H1 (cell line): ENCODE results near the gene LY6G6D. TPM values are rescaled to one million over a fixed set of nuclear protein-coding genes. Genes with fewer than 3 reads are reported as not detected.

Source experiments
- CTCF ChIA-PET: fragments of 300-600 bp; sonication (Branson Sonifier 250); formaldehyde crosslinking; loops from one replicate; lab custom pipeline; 2021; ENCODE audit not compliant: partially characterized antibody; lab: Charles Lee
- POLR2A ChIA-PET: fragments of 300-600 bp; sonication (Branson Sonifier 250); formaldehyde crosslinking; loops from one replicate; lab custom pipeline; 2021; ENCODE audit warnings: inconsistent platforms; ENCODE audit not compliant: partially characterized antibody; lab: Charles Lee
- DNase-seq, 2 experiments: peaks; one replicate each; pipeline versions ENCODE4 v3.0.0 to v3.0.0-alpha.2; 2010 to 2022; ENCODE audit warnings: low spot score in 2 of 2, low read depth in 1 of 2, mixed read lengths in 1 of 2
- FAIRE-seq: peaks from 2 replicates; lab custom pipeline; 2011; peaks lifted over from hg19 to GRCh38; lab: Jason Lieb, UNC
- H2AFZ ChIP-seq: 2 replicates; pipeline ENCODE4 v1.8.1; 2012; ENCODE audit warnings: low read length, inconsistent platforms
- H2AK5ac ChIP-seq: 2 replicates; pipeline ENCODE4 v1.6.1; 2013; ENCODE audit warnings: low read depth, low read length
- H2BK120ac ChIP-seq: replicated peaks from 2 replicates; pipeline ENCODE3; 2013; ENCODE audit warnings: low read depth, low read length, inconsistent platforms
- H2BK12ac ChIP-seq: 2 replicates; pipeline ENCODE4 v1.6.1; 2013; ENCODE audit warnings: low read depth, low read length
- H2BK15ac ChIP-seq: 2 replicates; pipeline ENCODE4 v1.6.1; 2013; ENCODE audit warnings: low read length
- H2BK20ac ChIP-seq: 2 replicates; pipeline ENCODE4 v1.6.1; 2013; ENCODE audit warnings: low read length
- H2BK5ac ChIP-seq: 2 replicates; pipeline ENCODE4 v1.6.1; 2013; ENCODE audit warnings: low read depth, low read length
- H3K14ac ChIP-seq: 2 replicates; pipeline ENCODE4 v1.6.1; 2013; ENCODE audit warnings: inconsistent platforms; ENCODE audit not compliant: insufficient read length
- H3K18ac ChIP-seq: 2 replicates; pipeline ENCODE4 v1.6.1; 2013; ENCODE audit warnings: low read length; ENCODE audit errors: extremely low read depth
- H3K23ac ChIP-seq: 2 replicates; pipeline ENCODE4 v1.6.1; 2013; ENCODE audit warnings: inconsistent platforms; ENCODE audit not compliant: insufficient read length
- H3K23me2 ChIP-seq: 2 replicates; pipeline ENCODE4 v1.6.1; 2013; ENCODE audit warnings: low read depth, low read length
- H3K27ac ChIP-seq: 2 replicates; pipeline ENCODE4 v1.6.1; 2011; ENCODE audit warnings: low read depth, low read length, inconsistent platforms
- H3K27me3 ChIP-seq, 4 experiments: replicated peaks in 1 of 4; 1 replicate in 1 of 4; 2 replicates in 3 of 4; pipeline versions ENCODE4 v1.6.1 to v1.8.1; 2011 to 2013; ENCODE audit warnings: low read length in 3 of 4, mild to moderate bottlenecking in 3 of 4, inconsistent platforms in 2 of 4, mixed read lengths in 2 of 4, moderate library complexity in 1 of 4; ENCODE audit not compliant: control insufficient read depth in 3 of 4, insufficient read depth in 3 of 4; ENCODE audit errors: extremely low read depth in 1 of 4
- H3K36me3 ChIP-seq, 4 experiments: 2 replicates each; pipeline versions ENCODE4 v1.6.1 to v1.8.1; 2011 to 2013; ENCODE audit warnings: mild to moderate bottlenecking in 4 of 4, low read length in 3 of 4, moderate library complexity in 2 of 4, control low read depth in 1 of 4, inconsistent platforms in 1 of 4; ENCODE audit not compliant: insufficient read depth in 4 of 4, control insufficient read depth in 2 of 4
- H3K4ac ChIP-seq: replicated peaks from 2 replicates; pipeline ENCODE3; 2013; ENCODE audit warnings: low read length, low read depth, mixed read lengths, inconsistent platforms; ENCODE audit not compliant: insufficient read length
- H3K4me1 ChIP-seq, 4 experiments: replicated peaks in 1 of 4; 1 replicate in 1 of 4; 2 replicates in 3 of 4; pipeline versions ENCODE4 v1.6.1 to v1.8.1; 2011 to 2013; ENCODE audit warnings: low read length in 3 of 4, inconsistent platforms in 2 of 4, mixed read lengths in 1 of 4; ENCODE audit not compliant: insufficient read depth in 4 of 4, control insufficient read depth in 3 of 4
- H3K4me2 ChIP-seq, 2 experiments: 2 replicates each; pipeline versions ENCODE4 v1.6.1 to v1.8.1; 2011 to 2013; ENCODE audit warnings: low read depth in 2 of 2, low read length in 2 of 2, control low read depth in 1 of 2, inconsistent platforms in 1 of 2, mild to moderate bottlenecking in 1 of 2; ENCODE audit not compliant: insufficient read depth in 1 of 2
- H3K4me3 ChIP-seq, 4 experiments: fragments of 200-600, 300-600 bp in 1 of 4; sonication (generic), shearing (Covaris generic), sonication (Bioruptor Twin) in 1 of 4; 2 replicates each; pipeline versions ENCODE4 v1.5.1 to v1.8.1; 2011 to 2016; ENCODE audit warnings: low read length in 4 of 4, low read depth in 3 of 4, control low read depth in 2 of 4, inconsistent platforms in 2 of 4, mild to moderate bottlenecking in 2 of 4, mixed read lengths in 1 of 4, moderate library complexity in 1 of 4; ENCODE audit not compliant: insufficient read depth in 2 of 4; ENCODE audit errors: extremely low read depth in 1 of 4
- H3K56ac ChIP-seq: replicated peaks from 2 replicates; pipeline ENCODE3; 2013; ENCODE audit warnings: low read depth, mild to moderate bottlenecking, mixed read lengths, low read length, inconsistent platforms; ENCODE audit not compliant: insufficient read length
- H3K79me1 ChIP-seq: 2 replicates; pipeline ENCODE4 v1.6.1; 2013; ENCODE audit warnings: low read depth, low read length, control low read depth
- H3K79me2 ChIP-seq, 2 experiments: 2 replicates each; pipeline versions ENCODE4 v1.6.1 to v1.8.1; 2012 to 2013; ENCODE audit warnings: low read length in 2 of 2, mild to moderate bottlenecking in 2 of 2, inconsistent platforms in 1 of 2; ENCODE audit not compliant: insufficient read depth in 2 of 2, control insufficient read depth in 1 of 2
- H3K9ac ChIP-seq, 4 experiments: replicated peaks in 1 of 4; 1 replicate in 1 of 4; 2 replicates in 3 of 4; pipeline versions ENCODE4 v1.6.1 to v1.8.1; 2011 to 2013; ENCODE audit warnings: low read depth in 3 of 4, low read length in 3 of 4, control low read depth in 2 of 4, mild to moderate bottlenecking in 2 of 4, moderate library complexity in 2 of 4, inconsistent platforms in 1 of 4; ENCODE audit errors: extremely low read depth in 1 of 4
- H3K9me3 ChIP-seq, 2 experiments: 2 replicates each; pipeline versions ENCODE4 v1.6.1 to v1.8.1; 2012 to 2013; ENCODE audit warnings: mild to moderate bottlenecking in 2 of 2, moderate library complexity in 2 of 2, control low read depth in 1 of 2, inconsistent platforms in 1 of 2, low read depth in 1 of 2, low read length in 1 of 2, mixed read lengths in 1 of 2; ENCODE audit not compliant: insufficient read depth in 2 of 2
- H4K20me1 ChIP-seq, 2 experiments: replicated peaks in 1 of 2; 2 replicates each; pipeline versions ENCODE3 to v1.8.1; 2011 to 2013; ENCODE audit warnings: inconsistent platforms in 2 of 2, low read length in 2 of 2, mild to moderate bottlenecking in 1 of 2; ENCODE audit not compliant: insufficient read depth in 2 of 2, control insufficient read depth in 1 of 2
- H4K5ac ChIP-seq: 2 replicates; pipeline ENCODE4 v1.6.1; 2013; ENCODE audit warnings: low read length, low read depth, mixed read lengths, inconsistent platforms; ENCODE audit not compliant: insufficient read length
- H4K8ac ChIP-seq: 2 replicates; pipeline ENCODE4 v1.8.0; 2013; ENCODE audit warnings: mild to moderate bottlenecking, moderate library complexity, low read length, inconsistent platforms; ENCODE audit not compliant: insufficient read depth; ENCODE audit errors: extremely low read depth
- H4K91ac ChIP-seq: replicated peaks from 2 replicates; pipeline ENCODE3; 2013; ENCODE audit warnings: low read length, mixed read lengths, inconsistent platforms; ENCODE audit not compliant: insufficient read length
- ASH2L ChIP-seq: fragments of 200-600, 300-600 bp; sonication (generic); IDR thresholded peaks from one replicate; pipeline ENCODE4 v1.7.1; 2017; ENCODE audit warnings: low read length
- HDAC6 ChIP-seq: IDR thresholded peaks from one replicate; pipeline ENCODE4 v1.7.1; 2012; ENCODE audit warnings: low read depth, mild to moderate bottlenecking, inconsistent platforms, low read length, moderate library complexity
- NRF1 ChIP-seq: IDR thresholded peaks from 2 replicates; pipeline ENCODE4 v1.6.1; 2011; ENCODE audit warnings: mild to moderate bottlenecking, low read depth, low read length, improper control_type of control experiment
- PHF8 ChIP-seq: fragments of 200-600 bp; sonication (generic); conservative IDR thresholded peaks from 2 replicates; pipeline ENCODE4 v1.7.1; 2012; ENCODE audit warnings: low read depth, mild to moderate bottlenecking, inconsistent platforms, low read length, moderate library complexity
- POU5F1 ChIP-seq: IDR thresholded peaks from 2 replicates; pipeline ENCODE4 v1.6.1; 2011; ENCODE audit warnings: low read depth, mild to moderate bottlenecking, low read length, moderate library complexity
- WGBS, 2 experiments: shearing (Covaris generic) in 1 of 2; methylation state at CpG; one replicate each; pipeline versions ENCODE4 v1.1.6 to v1.1.7; 2013 to 2015; ENCODE audit warnings: low lambda C conversion rate in 2 of 2, mixed read lengths in 2 of 2, inconsistent platforms in 1 of 2, low coverage in 1 of 2, missing lambda C conversion rate in 1 of 2; ENCODE audit not compliant: insufficient replicate concordance in 2 of 2, insufficient coverage in 1 of 2, insufficient read length in 1 of 2; ENCODE audit errors: extremely low coverage in 1 of 2, missing lambda C conversion rate in 1 of 2; 5-methylcytosine and 5-hydroxymethylcytosine counted together
- polyA plus RNA-seq, 7 experiments: library from polyadenylated mRNA; depleted of rRNA in 3 of 7; stranded (reverse) in 5 of 7; unstranded in 2 of 7; fragments of >200 nt in 5 of 7; fragments of 200-250 nt in 2 of 7; gene quantifications; 1 replicate in 5 of 7; 2 replicates in 1 of 7; 4 replicates in 1 of 7; pipeline versions ENCODE4 v1.2.1 to v1.2.3, GENCODE V29; 2011 to 2013; ENCODE audit warnings: missing spikeins in 2 of 7, mixed read lengths in 2 of 7
- total RNA-seq: library from RNA; stranded (reverse); fragmentation: NEBNext Ultra II Directional; extraction: Animal tissue kit (Norgen Biotek cat#: 25700); gene quantifications from 2 replicates; pipeline ENCODE4 v1.2.1, GENCODE V29; 2021

Gene LY6G6D
- total and polyA plus RNA-seq, 2 of the 8 experiments (the other 6 are each of a cell fraction or from before 2014, with no cell fraction given) = 1.8 TPM; not detected in 1

- DNase-seq (no peak), FAIRE-seq (no peak)
- no peak overlapping the region for H2BK20ac ChIP-seq
- no peak overlapping the region for H4K5ac ChIP-seq
- H4K91ac ChIP-seq = no peak overlapping the region
- H3K4me1 ChIP-seq = no peaks in the 10 kb centered on the region
- H2AFZ ChIP-seq = no peak overlapping the region
- no peak overlapping the region for H3K56ac ChIP-seq
- H2AK5ac ChIP-seq = no peak overlapping the region
- no peak overlapping the region for H3K23ac ChIP-seq
- no peak overlapping the region for H2BK15ac ChIP-seq
- H3K27ac ChIP-seq = no peak overlapping the region
- H4K8ac ChIP-seq = no peak overlapping the region
- ChIA-PET CTCF (interaction anchor here (0.7 to 2.5 kb wide), 12 partner anchors 14 to 259 kb away, joined by 3 to 10 read pairs (median 3); partner anchors contain the start of genes GPANK1 and VARS1), POLR2A (interaction anchor here (0.9 to 6.6 kb wide), 10 partner anchors 10 to 147 kb away, joined by 3 to 33 read pairs (median 4); partner anchors contain the start of genes ABHD16A, ATP6V1G2, BAG6 and C6orf47)
- no peaks in the 10 kb centered on the region for H3K79me1 ChIP-seq
- H3K4ac ChIP-seq = no peak overlapping the region
- H4K20me1 ChIP-seq = no peaks in the 10 kb centered on the region
- no peak overlapping the region for H2BK5ac ChIP-seq
- no peaks in the 10 kb centered on the region for H3K79me2 ChIP-seq
- no peak overlapping the region for H3K14ac ChIP-seq
- no peak overlapping the region for H2BK12ac ChIP-seq
- H3K9me3 ChIP-seq = no peaks in the 10 kb centered on the region
- no peak overlapping the region for H3K9ac ChIP-seq
- no peaks in the 10 kb centered on the region for H3K23me2 ChIP-seq
- H3K36me3 ChIP-seq = peaks cover 1 to 20% (median 14%) of the 10 kb centered on the region in 4 experiments; a peak in 5 of 8 replicates
- no peak overlapping the region for H3K4me2 ChIP-seq
- WGBS, 2 experiments = 87% methylated on average over 6 of the region's 6 CpGs; no CpG with 5 or more reads in 1 of the 2 experiments
- TF ChIP-seq POU5F1 (no peak), NRF1 (no peak), PHF8 (no peak), ASH2L (no peak), HDAC6 (no peak)
- H2BK120ac ChIP-seq = no peak overlapping the region
- H3K18ac ChIP-seq = no peak overlapping the region
- H3K27me3 ChIP-seq = no peaks in the 10 kb centered on the region
- no peak overlapping the region for H3K4me3 ChIP-seq
Observed at GRCh38 chr6:31693535-31693934, 21.6 kb upstream of the LY6G6D start.
